ENCODE data around the gene LRRC36.
A peak's percentile ranks its signal among the peaks of the same experiment; 100 is the strongest.

The LRRC36 gene

DNA sequence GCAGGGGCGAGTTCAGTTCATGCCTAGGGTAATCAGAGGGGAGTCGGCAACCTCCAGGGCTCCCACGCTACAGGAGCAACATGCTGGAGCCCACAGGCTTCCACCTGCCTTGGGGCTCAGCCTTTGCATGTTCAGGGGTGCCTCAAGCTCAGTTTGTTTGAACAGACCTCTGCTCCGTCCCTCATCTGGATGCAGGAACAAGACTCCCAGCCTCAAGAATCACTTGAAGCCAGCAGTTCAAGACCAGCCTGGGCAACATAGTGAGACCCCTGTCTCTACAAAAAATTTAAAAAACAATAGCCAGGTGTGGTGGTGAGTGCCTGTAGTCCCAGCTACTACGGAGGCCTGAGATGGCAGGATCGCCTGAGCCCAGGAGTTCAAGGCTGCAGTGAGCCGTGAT lies 99.4 kb downstream of the LRRC36 start:
- Histone ChIP-seq H2AFZ (ENCODE audit: low read depth) (no peak overlapping the region), H3K27me3 (ENCODE audit: insufficient read depth, low read depth) (peaks cover 28% of the 10 kb centered on the region), H4K20me1 (ENCODE audit: insufficient read depth) (no peaks in the 10 kb centered on the region), H3K9ac (no peak overlapping the region), H3K79me2 (ENCODE audit: insufficient read depth, low read depth) (no peaks in the 10 kb centered on the region), H3K36me3 (ENCODE audit: insufficient read depth) (no peaks in the 10 kb centered on the region), H3K4me2 (no peak overlapping the region), H3K4me3 (IDR thresholded peaks at IDR 0.05; ENCODE audit: insufficient read depth, low read depth, low read length) (no peak overlapping the region), H3K27ac (no peak overlapping the region), H3K4me1 (ENCODE audit: low read depth, poor library complexity, severe bottlenecking) (no peaks in the 10 kb centered on the region)
- TF ChIP-seq, protein P1, sequence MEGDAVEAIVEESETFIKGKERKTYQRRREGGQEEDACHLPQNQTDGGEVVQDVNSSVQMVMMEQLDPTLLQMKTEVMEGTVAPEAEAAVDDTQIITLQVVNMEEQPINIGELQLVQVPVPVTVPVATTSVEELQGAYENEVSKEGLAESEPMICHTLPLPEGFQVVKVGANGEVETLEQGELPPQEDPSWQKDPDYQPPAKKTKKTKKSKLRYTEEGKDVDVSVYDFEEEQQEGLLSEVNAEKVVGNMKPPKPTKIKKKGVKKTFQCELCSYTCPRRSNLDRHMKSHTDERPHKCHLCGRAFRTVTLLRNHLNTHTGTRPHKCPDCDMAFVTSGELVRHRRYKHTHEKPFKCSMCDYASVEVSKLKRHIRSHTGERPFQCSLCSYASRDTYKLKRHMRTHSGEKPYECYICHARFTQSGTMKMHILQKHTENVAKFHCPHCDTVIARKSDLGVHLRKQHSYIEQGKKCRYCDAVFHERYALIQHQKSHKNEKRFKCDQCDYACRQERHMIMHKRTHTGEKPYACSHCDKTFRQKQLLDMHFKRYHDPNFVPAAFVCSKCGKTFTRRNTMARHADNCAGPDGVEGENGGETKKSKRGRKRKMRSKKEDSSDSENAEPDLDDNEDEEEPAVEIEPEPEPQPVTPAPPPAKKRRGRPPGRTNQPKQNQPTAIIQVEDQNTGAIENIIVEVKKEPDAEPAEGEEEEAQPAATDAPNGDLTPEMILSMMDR (conservative IDR thresholded peaks at IDR 0.05; ENCODE audit: low read depth, low read length): no peak

DNA sequence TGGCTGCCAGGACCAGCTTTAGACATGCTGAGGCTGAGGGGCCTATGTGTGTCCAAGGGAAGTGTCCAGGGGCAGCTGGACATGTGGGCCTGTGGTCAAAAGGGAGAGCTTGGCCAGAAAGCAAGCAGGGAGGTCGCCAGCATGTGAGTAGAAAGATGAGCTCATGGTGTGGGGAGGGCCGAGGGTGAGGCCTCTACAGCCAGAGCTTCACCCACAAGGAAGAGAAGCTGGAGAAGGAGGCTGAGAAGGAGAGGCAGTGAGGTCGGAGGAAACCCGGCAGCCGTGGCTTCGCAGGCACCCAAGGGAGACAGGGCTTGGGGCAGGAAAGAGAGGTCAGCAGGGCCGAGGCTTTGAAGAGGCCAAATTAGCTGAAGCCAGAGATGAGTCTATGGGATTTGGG lies 100.3 kb downstream of the LRRC36 start:
- Histone ChIP-seq H3K4me3 (IDR thresholded peaks at IDR 0.05; ENCODE audit: insufficient read depth, low read depth, low read length) (no peak overlapping the region), H3K4me2 (no peak overlapping the region), H3K79me2 (ENCODE audit: insufficient read depth, low read depth) (no peaks in the 10 kb centered on the region), H3K4me1 (ENCODE audit: low read depth, poor library complexity, severe bottlenecking) (no peaks in the 10 kb centered on the region), H3K36me3 (ENCODE audit: insufficient read depth) (no peaks in the 10 kb centered on the region), H3K9ac (no peak overlapping the region), H2AFZ (ENCODE audit: low read depth) (no peak overlapping the region), H4K20me1 (ENCODE audit: insufficient read depth) (no peaks in the 10 kb centered on the region), H3K27me3 (ENCODE audit: insufficient read depth, low read depth) (peaks cover 35% of the 10 kb centered on the region), H3K27ac (no peak overlapping the region)
- TF ChIP-seq, protein P1 (conservative IDR thresholded peaks at IDR 0.05; ENCODE audit: low read depth, low read length): no peak

DNA sequence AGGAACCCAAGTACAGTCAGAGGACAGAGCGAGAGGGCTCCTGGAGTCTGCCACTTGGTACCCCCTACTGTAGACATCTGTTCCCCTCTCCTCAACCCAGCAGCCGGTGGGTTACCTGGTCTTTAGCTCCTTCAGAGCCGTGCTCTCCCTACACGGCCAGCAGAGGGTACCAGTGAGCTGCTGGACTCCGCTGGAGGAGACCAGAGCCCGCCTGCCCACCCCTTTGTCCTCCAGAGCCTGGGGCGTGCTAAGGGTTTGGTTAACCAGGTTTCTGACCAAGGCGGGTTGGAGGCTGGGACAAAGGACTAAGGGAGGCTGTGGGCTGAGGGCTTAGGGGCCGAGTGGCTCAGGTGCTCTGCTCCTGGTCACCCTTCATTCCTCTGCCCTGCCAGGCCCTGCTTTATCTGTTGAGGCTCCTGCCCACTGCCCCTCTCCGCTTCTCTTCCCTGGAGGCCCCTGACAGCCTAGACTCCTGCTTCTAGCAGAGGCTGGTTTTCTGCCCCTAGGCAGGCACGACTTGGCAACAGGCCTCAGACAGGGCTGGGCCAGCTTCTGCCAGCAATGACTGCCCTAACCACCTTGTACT lies 101.6 kb downstream of the LRRC36 start:
- no peaks in the 10 kb centered on the region for H3K36me3 ChIP-seq (ENCODE audit: insufficient read depth)
- TF ChIP-seq, protein P1 (conservative IDR thresholded peaks at IDR 0.05; ENCODE audit: low read depth, low read length): peak; percentile 63
- no peak overlapping the region for H3K9ac ChIP-seq
- H3K79me2 ChIP-seq (ENCODE audit: insufficient read depth, low read depth): no peaks in the 10 kb centered on the region
- peaks cover 36% of the 10 kb centered on the region for H3K27me3 ChIP-seq (ENCODE audit: insufficient read depth, low read depth)
- H3K4me2 ChIP-seq: no peak overlapping the region
- H3K27ac ChIP-seq: no peak overlapping the region
- no peaks in the 10 kb centered on the region for H3K4me1 ChIP-seq (ENCODE audit: low read depth, poor library complexity, severe bottlenecking)
- H4K20me1 ChIP-seq (ENCODE audit: insufficient read depth): no peaks in the 10 kb centered on the region
- H2AFZ ChIP-seq (ENCODE audit: low read depth): no peak overlapping the region
- no peak overlapping the region for H3K4me3 ChIP-seq (IDR thresholded peaks at IDR 0.05; ENCODE audit: insufficient read depth, low read depth, low read length)

DNA sequence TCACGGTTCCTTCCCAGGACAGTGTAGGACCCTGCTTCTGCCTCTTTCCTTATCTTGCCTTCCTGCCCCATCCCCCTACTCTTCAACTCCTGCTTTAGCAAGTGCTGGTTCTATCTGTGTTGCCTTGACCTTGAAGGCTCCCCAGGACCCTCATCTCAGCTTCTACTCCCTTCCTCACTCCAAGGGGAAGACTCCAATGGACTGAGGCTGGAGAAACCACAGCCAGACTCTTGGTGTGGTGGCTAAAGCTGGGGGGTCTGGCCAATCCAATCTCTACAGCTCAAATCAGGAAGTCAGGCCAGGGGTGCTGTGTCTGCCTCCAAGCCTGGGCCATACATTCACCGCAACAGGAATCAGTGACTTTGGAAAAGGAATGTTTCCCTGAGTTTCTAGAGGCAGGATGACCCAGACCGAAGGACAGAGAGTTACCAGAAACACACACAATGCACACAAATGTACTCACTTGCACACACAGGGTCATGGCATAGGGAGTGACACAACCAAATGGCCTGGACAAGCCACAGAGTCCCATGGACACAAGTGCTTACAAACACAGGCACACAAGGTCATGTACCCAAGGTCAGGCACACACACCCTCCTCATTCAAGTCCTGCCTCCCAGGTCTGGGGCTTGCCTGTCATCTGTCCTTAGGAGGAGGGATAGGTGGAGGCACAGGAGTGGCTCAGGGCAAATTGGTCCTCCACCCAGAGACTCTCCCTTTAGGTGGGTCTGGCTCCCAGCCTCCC lies 102.6 kb downstream of the LRRC36 start:
- H4K20me1 ChIP-seq (ENCODE audit: insufficient read depth): no peaks in the 10 kb centered on the region
- no peaks in the 10 kb centered on the region for H3K4me1 ChIP-seq (ENCODE audit: low read depth, poor library complexity, severe bottlenecking)
- H3K4me2 ChIP-seq: no peak overlapping the region
- H3K36me3 ChIP-seq (ENCODE audit: insufficient read depth): no peaks in the 10 kb centered on the region
- H3K4me3 ChIP-seq (IDR thresholded peaks at IDR 0.05; ENCODE audit: insufficient read depth, low read depth, low read length): no peak overlapping the region
- TF ChIP-seq, protein P1 (conservative IDR thresholded peaks at IDR 0.05; ENCODE audit: low read depth, low read length): no peak
- H2AFZ ChIP-seq (ENCODE audit: low read depth): no peak overlapping the region; the same call in 1 of the 2 replicates
- H3K27ac ChIP-seq: no peak overlapping the region
- H3K79me2 ChIP-seq (ENCODE audit: insufficient read depth, low read depth): no peaks in the 10 kb centered on the region
- H3K9ac ChIP-seq: no peak overlapping the region
- peaks cover 29% of the 10 kb centered on the region for H3K27me3 ChIP-seq (ENCODE audit: insufficient read depth, low read depth)

Measured in KMS-11 (cell line).